Measurements from ENCODE around the gene MACF1.

MACF1 gene

DNA sequence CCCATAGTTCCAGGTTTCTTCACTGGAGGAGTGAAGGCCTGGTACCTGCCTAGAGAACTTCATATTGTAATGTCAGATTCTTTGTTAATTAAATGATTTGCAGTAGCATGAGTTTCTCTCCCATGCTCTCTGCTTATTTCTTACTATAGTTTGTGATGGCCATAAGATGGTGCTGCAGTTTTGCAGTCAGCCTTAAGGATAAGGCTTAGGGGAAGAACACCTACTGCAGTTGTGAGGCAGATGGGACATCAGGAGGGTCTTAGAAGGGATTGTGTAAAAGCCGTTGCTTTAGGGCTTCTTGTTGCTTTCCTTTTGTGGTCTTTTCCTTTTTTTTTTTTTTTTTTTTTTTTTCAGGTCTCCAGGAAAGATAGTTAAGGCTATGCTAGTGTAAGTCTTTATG lies 61.8 kb downstream of the MACF1 start:
- peak; percentile 13 for DNase-seq

DNA sequence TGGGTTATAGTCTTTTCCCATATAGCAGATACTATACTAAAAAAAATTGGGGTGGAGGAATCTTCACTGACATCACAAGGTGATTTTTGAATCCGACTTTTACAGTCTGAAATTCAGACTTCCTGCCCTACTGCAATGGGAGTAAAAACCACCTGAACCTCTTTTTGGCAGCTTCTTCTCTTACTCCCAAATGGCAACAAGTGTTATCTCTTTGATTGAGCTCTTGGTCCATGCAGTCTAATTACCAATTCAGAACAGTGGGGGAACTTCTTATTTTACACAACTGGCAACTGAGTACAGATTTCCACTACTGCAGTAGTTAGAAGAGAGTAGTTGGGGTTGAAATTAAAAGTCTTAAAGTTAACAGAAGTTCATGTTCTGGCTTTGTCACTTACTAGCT lies 62.3 kb downstream of the MACF1 start:
- no peak for DNase-seq

DNA sequence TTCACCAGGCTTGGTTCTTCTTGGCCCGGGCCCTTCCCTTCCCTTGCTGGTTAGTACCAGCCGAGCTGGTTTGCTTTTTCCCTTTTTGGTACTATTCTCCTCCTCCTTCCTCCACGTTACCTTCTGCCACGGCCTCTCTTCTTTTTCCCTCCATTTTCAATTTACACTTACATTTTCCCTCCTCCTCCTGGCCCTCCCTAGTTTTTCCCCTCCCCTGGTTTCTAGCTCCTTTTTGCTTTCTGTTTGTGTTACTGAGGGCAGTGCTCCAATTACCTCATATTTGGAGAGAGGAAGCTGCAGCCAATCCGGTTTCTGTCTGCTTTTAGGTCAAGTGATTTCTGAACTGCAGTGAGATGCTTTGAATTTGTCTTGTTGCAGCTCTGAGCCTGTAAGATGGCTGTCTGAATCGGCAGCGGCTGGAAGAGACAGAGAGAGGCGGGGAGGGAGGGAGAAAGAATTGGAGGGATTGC lies 63.7 kb downstream of the MACF1 start:
- peak; percentile 70 for DNase-seq

- no peak for DNase-seq
These were observed 64.4 kb downstream of the MACF1 start for GRCh38 chr1:39268906-39269305.

GRCh38 chr1:39269349-39269748 lies 64.9 kb downstream of the MACF1 start:
- no peak for DNase-seq

- DNase-seq: peak; percentile 39
These were observed 65.4 kb downstream of the MACF1 start for GRCh38 chr1:39269791-39270342.

- DNase-seq: no peak
These were observed 65.9 kb downstream of the MACF1 start for GRCh38 chr1:39270368-39270767.

- peak; percentile 71 for DNase-seq
These were observed 67.7 kb downstream of the MACF1 start for GRCh38 chr1:39272027-39272797.

- DNase-seq: no peak
These were observed 68.4 kb downstream of the MACF1 start for GRCh38 chr1:39272798-39273469.

DNA sequence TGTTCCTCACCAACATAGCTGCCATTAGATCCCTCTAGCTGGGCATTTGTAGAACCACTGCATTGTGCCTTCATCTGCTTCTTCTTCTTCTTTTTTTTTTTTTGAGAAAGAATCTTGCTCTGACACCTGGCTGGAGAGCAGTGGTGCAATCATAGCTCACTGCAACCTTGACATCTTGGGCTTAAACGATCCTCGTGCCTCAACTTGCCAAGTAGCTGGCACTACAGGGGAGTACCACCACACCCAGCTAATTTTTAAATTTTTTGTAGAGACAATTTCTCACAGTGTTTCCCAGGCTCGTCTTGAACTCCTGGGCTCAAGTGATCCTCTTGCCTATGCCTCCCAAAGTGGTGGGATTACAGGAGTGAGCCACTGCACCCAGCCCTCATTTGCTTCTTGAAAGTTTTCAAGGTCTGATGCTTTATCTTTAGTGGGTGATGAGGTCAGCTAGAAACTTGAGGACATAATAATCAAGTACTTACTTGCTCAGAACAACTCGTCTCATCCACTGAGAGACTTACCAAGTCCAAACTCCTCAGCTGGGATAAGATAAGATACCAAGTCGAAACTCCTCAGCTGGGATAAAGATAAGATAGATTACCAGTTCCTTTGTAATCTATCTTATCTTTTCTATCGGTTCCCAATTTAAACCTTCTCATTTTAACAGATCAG lies 71.5 kb downstream of the MACF1 start:
- no peak for DNase-seq

- DNase-seq: no peak
These were observed 73.4 kb downstream of the MACF1 start for GRCh38 chr1:39277879-39278278.

DNA sequence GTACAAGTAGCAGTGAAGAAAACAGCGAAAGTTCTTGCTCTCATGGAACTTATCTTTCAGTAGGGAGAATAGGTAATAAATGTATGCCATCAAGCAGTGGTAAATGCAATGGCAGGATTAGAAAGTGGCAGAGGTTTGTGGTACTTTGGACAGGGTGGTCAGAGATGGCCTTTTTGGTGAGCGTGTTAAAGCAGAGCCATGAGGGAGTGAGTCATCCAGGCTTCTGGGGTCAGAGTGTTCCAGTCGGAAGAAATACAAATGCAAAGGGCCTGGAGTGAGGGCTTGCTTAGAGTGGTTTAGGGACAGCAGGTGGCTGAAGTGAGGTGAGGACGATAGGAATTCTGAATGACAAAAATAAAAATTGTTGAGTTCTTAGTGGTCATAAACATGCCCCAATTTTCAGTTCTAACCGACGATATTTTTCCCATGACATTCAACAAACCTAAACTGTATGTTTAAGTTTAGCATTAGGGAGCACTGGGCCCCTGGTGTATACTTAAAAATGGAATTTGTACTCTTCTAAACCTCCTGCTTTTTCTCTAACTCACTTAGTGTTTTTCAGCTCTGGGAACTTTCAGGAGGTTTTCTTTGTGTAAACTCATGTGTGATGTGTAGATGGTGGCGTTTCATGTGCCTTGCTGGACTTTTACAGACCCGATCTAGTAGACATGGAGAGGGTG lies 78.2 kb downstream of the MACF1 start:
- no peak for DNase-seq

DNA sequence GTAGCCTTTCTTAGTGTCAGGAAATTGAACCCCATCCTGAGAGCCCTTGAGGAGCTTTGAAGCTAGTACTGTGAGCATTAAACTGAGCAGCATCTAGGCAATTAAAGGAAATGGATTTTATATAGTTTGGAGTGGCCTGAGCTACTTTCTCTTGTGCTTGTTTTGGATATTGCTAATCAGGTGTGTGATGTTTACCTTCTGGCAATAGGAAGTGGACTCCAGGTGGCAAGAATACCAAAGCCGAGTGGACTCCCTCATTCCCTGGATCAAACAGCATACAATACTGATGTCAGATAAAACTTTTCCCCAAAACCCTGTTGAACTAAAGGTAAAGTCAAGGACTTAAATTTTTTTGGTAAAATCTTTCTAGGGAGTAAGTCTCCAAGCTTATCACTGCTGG lies 79.4 kb downstream of the MACF1 start:
- no peak for DNase-seq

DNA sequence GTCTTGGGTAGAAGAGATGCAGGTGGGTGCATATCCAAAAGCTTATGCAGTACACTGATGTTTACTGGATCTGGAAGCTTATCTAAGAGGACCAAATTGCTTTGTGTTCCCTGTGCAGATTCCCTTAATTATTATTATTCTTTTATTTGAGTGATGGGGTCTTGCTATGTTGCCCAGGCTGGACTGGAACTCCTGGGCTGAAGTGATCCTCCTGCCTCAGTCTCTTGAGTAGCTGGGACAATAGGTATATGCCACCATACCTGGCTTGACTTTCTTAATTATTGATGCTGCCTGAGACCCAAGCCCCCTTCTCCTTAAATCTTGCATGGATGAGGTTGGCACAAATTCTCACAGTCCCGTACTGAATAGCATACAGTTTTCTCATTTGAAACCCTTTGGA lies 83.0 kb downstream of the MACF1 start:
- no peak for DNase-seq

- no peak for DNase-seq
These were observed 84.4 kb downstream of the MACF1 start for GRCh38 chr1:39288735-39289465.

DNA sequence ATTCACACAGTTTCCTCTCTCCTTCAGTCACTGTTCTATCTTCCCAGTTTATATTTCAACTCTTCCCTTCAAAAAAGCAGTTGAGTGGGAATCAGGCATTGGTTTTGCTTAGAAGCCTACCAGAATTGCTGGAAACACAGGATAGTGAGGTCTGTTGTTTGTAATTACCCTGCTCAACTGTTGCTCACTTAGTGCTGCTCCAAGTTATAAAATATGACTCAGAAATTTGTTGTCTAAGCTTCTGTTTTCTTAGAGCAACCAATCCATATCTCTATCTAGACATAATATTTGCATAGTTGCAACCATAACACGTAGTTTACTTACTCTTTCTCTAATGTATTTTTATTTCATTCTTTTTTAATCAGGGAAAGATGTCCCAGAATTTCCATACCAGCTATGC lies 87.9 kb downstream of the MACF1 start:
- no peak for DNase-seq

DNA sequence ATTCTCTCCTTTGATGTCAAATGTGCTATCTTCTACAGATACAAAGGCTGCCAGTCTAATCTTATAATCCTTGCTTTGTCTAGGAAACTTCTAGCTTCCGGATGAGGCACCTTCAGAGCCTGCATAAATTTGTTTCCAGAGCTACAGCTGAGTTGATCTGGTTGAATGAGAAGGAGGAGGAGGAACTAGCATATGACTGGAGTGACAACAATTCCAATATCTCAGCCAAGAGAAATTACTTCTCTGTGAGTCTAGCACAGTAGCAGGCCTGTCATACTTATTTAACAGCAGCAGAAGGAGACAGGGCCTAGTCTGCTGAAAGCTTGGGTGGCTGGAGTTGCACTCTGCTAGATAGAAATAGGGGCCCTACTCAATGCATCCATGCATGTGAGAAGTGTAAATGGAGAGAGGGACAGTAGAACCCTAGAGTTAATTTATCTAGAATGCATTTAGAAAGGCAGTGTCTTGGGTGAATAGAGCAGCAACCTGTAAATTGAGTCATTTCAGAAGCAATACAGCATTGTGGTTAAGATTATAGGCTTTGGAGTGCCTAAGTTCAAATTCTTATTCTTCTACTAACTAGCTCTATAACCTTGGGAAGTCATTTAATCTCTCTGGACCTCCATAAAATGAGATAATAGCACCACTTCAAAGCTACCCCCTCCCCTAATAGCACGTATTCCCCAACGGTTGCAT lies 89.0 kb downstream of the MACF1 start:
- peak; percentile 27 for DNase-seq

DNA sequence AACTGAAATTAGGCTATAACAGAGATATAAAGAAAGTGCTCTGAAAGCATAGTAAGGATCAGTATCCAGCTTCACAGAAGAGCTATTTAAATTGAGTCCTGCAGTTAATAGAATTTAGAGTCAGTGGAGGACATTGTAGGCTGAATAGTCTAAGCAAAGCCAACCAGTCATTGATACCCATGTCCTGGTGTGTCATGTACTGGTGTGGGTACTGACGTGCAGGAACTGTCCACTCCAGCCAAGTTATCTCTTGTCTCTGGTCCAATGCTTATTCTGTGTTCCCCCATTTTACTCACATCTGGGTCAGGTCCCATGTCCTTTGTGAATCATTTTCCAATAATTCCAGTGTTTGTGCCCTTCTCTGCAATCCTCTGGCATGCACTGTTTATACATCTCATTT lies 90.0 kb downstream of the MACF1 start:
- no peak for DNase-seq

- DNase-seq: peak; percentile 5
These were observed 91.4 kb downstream of the MACF1 start for GRCh38 chr1:39295901-39296300.

GRCh38 chr1:39297551-39297950 lies 93.1 kb downstream of the MACF1 start:
- no peak for DNase-seq

DNA sequence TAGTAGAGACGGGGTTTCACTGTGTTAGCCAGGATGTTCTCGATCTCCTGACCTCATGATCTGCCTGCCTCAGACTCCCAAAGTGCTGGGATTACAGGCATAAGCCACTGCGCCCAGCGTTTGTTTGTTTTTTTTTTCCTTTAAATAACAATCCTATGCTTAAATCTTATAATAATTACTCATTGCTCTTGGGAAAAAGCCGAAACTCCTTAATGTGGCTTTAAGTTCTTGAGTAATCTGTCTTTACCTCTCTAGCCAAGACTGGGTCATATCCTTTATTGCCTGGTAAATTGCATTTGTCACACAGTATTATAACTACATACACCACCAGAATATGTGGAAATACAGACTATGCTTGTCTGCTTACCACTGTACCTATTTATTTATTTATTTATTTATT lies 97.1 kb downstream of the MACF1 start:
- DNase-seq: no peak

- no peak for DNase-seq
These were observed 101.1 kb downstream of the MACF1 start for GRCh38 chr1:39305555-39305954.
